HG03159 (cell line): ENCODE data around the gene TMEM132D.
"Not testable (repeated sequence)": the region's sequence is repeated elsewhere in the genome, so short reads cannot be mapped to it uniquely, and the experiment has no call there.

ENCODE experiments used
- ATAC-seq: cut with Tn5 transposase; IDR thresholded peaks from one replicate; pipeline ENCODE4 v1.9.1; 2021; ENCODE audit warnings: mild to moderate bottlenecking, moderate library complexity; ENCODE audit not compliant: unreplicated experiment

Gene TMEM132D

DNA sequence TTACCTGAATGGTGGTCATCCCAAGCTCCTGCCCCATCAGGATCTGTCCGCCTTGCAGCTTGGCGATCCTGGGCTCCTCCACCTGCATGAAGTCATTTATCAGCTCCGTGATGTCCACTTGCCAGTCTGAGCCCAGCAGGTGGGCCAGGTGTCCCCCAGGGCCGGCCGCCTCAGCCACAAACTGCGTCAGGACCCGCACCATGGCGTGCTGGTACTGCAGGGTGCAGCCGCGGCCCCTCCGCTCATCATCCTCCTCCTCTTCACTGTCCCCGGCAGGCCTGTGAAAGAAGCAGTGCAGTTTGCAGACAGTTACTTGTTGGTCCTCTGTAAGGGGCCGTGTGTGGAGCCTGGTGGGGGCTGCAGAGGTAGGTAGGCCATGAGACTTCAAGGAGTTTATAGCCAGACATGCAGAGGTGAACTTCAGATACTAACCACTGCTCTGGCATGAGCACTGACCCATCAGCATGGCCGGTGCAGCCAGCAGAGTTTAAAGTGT, 822.0 kb downstream of the TMEM132D start:
- ATAC-seq: no peak

DNA sequence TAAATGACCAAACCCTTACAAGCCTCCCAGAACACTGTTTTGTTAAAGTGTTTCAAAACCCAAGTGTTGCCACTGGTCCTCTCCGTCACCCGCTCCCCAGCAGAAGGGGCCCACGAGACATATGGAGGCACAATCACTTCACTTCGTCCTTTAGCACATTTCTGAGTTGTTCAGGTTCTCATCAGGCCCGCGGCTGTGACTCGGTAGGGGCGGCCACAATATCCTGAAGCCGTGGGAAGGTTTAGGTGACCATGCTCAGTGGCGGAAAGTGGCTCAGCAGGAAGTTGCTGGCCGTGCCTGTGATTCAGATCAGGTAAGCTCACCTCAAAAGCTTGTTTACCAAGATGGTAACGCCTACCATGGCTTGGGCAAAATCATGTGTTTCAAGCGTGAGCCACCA, 823.0 kb downstream of the TMEM132D start:
- no peak for ATAC-seq

DNA sequence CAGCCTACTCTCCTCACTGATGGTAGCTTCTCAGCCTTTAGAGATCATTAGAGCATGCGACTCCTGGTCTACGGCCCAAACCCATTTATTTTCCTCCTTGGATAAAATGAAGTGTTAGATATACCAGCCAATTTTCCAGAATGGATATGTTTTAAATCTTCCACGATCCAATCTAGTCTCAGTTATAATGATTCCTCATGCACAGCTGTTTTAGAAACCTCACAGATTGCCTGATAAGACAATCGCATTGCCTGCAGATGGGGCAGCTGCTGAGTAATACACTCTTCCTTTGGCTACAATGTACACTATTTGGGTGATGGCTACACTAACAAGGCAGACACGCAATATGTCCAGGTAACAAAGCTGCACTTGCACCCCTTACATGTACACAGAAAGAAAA, 823.4 kb downstream of the TMEM132D start:
- no peak for ATAC-seq

DNA sequence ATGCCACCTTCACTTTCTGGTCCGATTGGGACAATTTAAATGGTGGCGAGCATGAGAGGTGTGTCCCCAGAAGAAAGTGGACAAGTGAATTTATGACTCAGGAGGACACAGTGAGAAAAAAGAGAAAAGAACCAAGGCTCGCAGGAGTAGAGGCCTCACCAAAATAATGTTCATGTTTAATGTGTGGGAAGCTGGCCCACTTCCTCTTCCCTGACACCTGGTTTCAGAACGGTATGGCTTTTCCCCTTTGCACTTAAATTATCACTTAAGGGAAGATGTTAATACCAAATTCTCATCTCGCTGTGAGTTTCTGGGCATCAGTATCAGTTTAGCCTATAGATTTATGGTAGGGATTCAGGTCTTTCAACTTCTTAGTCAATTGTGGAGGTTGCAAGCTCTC, 824.1 kb downstream of the TMEM132D start:
- no peak for ATAC-seq

DNA sequence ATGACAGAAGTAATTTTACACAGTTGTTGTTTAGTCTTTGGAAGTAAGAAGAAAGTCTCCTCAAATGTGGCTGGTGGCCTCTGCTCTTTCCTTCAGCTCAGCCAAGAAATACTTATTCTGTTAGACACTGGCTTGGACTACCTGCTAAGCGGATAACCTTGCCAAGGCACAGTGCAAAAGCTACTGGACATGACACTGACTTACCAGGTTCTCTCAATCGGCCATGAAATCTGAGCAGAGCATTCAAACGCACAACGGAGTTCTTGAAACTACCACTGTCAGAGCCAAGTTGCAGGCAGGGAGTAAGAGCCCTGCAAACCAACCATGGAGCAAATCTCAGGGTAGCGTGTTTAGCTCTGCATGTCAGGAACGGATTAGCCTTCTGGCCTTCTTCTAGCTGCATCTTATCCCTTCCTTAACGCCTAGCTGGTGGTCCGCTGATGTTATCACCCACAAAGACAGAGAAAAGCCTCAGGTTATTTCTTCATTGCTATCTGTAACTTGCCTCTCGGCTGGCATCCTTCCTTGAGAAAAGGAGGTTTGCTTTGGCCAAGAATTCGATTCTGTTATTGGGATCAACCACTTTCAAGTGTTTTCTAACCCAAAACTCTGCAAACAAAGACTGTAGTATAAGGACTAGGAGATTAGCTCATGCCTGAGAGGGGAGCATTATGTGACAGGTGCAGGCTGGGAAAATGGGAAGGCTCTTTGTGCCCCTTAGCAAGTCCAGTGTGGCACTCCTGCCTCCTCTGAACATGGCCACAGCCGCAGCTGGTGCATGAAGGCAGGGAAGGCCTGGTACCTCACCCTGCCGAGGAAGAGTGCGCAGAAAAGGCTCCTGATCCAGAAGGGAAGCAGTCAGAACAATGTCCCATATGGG, 827.1 kb downstream of the TMEM132D start:
- no peak for ATAC-seq

DNA sequence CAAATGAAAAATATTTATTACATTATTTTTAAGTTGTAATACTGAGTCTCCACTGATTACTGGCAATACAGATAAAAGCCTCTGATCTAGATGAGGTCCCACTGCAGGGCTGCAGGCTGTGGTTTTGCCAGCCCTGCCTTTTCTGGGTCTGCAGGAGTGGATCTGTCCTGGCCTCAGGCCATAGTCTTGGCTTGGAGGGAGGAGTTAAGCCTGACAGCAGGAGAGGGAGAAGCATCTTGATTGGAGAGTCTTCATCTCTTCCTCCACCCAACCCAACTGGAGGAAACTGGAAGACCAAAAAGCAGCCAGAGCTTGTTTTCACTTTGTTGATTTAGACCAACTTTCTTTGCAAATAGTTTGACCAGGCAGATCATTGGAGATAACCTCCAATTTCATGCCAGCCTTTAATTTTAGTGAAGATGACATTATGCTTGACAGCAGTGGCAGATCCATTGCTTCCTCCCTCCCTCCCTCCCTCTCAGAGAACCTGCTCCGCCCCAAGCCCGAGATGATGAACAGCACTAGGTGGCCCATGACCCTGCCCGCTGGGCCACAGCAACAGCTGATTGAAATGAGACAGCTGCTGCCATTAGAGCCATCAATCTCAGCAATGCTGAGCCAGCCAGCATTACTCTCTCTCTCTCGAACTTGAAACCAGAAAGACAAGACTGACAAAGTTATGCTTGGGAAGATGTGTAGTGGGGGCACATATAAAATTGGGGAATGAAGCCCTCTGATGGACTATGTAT, 828.2 kb downstream of the TMEM132D start:
- ATAC-seq: no peak

DNA sequence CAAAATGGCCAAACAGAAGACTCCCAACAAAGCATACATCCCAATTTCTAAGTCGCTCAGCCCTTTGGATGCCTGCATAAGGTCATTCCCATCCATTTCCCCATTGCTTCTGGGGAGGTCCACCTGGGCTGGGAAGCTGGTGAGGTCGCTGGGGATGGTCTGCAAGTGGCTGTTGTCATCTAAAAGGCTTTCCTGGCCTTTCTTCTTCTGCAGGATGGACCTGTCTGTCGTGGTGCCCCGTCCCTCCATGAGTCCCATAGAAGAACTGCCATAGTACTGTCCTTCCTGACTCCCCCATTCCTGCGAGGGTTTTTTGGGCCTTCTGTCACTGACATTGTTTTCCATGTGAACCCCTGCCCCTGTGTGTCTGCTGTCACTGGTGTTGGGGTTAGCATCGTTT, 829.4 kb downstream of the TMEM132D start:
- ATAC-seq: no peak

DNA sequence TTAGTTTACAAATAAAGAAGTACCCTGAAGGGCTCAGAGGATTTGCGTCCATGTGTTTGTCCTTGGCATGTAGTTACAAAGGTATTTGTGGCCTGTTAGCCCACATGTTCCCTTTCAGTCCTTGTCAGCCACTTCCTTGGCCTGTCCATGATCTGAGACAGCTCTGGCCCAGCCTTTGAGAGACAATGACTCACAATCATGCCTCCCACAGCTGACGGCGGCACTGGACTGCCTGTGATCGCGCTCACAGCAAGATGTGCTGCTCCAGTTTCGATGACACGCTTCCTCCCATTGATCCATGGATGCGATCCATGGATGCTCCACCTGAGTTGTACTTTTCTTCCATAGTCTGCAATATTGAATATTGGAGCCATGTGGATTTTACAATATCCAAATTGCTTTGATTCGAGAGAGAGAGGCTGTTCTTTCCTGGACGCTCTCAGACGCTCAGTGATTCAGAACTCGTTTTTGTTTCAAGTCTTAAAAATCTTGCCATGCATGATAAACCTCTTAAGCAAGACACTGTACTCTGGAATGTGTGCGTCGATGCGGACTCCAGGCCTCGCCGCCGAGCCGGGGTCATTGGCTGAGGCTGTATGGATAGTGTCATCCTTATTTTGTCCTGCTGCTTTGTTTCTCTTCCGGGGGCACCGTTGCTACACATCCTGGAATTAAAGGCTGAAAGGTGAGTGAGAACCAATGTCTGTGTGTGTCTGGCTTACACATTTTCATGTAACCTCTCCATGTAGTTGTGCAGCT, 830.5 kb downstream of the TMEM132D start:
- ATAC-seq: no peak

DNA sequence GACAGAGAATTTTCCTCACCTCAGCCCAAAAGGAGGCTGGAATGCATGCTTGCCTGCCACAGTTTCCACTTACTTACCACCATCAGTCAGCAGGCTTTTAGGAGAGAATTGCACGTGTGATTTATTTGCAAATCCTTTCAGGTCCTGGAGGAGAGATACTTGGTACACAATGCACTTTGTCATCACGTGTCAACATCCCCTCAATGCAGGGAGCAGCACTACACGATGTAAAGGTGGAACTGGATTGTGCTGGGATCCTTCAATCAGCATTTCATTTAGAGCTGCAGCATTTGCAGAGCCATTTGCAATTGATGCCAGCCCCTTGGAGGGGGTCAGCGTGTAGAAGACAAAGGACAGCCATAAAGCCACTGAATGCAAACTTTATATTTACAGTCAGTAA, 832.5 kb downstream of the TMEM132D start:
- no peak for ATAC-seq

DNA sequence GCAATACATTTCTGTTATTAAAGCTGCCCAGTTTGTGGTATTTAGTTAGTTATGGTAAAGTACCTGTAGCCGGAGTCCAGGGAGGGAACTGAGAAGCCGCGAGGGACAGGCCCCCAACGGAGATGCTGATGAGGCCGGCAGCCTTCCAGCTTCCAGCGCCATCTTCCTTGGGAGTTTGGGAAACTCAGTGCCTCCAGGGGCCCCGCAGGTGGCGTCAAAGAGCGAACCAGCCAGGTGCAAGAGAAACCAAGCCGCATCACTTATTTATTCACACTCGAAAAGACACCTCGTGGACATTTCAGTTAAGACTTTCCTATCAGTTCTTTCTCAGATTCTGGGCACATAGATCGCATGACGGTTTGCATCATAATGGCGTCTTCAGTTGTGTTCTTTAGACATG, 833.9 kb downstream of the TMEM132D start:
- ATAC-seq: no peak

DNA sequence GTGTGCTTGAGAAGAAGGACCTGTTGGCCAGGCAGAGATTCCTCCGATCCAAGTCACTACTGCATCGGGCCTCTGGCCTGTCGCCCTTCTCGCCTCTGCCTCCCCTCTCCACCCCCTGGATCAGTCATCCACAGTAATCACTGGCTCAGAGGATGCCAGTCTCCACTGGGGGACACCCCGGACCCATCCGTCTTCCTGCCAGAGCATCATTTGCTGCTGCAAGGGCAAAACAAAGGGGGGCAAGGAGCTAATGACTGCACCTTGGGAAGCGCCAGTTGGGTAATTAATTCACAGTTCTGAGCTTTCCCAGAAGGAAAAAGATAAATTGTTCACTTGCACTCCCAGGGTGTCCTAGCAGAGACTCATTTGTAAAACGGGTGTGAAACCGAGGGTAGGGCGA, 835.1 kb downstream of the TMEM132D start:
- ATAC-seq: no peak

DNA sequence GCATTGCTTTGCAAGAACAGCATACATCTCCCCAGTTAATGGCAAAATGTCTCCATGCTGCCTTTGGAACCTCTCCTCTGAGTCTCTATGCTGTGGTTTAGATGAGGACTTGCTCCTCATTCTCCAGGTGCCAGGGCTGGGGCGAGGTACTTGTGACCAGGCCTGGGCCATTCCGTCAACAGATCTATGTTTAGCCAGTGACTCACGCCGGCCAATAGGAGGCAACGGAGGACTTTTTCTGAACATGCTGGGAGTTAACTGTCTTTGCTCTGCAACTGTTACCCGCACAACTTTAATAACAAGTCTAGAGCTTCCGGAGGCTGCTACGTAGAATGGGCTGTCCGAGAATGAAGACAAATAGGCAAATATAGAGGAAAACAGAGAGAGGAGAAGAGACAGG, 836.3 kb downstream of the TMEM132D start:
- ATAC-seq: no peak

DNA sequence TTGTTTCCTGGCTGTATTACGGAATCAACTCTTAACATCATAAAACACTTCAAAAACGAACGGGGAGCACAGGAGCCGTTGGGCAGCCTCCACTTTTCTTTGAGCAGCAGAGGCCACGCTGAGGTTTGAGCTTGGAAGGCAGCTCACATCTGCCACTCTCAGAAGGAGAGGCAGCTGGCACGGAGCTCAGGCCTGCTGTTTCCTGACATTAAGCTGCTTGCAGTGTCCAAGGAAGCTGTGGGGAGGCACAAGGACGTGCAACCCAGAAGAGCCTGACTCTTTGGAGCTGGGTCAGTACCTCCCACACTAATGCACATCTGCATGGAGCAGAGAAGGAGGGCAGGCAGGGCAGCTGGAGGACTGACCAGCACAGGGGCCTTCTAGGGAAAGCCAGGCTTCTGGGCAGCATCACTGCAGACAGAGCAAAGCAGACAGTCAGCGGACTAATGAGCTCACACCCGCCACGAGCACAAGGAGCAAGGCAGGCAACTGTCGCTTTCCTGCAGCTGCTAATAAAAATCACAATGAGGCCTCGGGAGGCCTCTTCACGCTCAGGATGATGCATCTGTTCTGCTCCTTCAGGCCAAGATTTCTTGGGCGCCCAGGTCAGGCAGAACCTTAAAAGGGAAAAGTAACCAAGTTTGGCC, 839.5 kb downstream of the TMEM132D start:
- no peak for ATAC-seq

DNA sequence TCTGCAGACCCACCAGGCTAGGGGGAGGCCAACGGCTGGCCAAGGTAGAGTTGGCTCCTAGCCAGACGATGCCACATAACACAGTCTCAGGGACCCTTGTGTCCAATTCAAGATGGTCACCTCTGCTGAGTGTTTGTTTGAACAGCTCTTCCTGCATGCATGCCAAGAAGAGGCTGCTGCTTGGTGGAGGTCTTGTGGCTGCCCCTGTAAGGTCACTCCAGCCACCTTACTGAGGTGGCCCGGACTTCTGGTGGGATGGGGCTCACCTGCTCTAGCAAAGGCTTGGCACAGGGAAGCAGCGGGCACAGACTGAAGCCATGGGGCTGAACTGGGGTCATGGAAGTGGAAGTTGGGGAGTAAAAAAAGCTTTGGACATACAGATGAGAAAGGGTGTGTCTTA, 840.2 kb downstream of the TMEM132D start:
- ATAC-seq: no peak

DNA sequence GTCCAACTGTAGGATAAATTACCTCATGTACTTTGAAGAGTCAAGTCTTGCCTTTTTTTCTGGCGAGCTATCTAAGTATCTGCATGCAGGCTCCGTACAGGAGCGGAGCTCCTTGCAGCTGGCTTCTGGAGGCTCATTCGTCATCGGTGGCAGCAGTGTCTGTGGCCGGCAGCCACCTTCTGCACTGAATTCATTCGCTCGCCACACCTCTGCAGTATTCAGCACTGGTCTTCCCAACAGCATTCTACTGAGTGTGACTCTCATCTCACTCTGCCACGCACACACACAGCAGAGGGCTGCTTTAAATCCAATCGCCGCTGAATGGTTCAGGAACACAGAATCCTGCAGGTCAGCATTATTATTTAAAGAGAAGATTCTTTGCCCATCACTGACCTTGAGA, 850.6 kb downstream of the TMEM132D start:
- no peak for ATAC-seq

DNA sequence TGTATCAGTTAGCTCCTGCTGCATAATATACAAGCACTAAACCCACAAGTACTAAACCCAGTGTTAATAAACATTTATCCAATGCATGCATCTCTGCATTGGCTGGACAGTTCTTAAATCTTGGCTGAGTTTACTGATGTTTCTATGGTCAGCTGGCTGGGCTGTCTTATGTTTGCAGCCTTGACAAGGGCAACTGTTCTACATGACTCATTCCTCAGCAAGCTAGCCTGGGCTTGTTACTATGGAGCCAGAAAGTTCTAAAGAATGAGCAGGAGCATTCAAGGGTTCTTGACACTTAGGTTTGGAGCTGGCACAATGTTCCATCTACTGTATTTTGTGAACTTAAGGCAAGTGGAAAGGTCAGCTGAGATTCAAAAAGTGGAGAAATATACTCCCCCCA, 851.5 kb downstream of the TMEM132D start:
- ATAC-seq: no peak

DNA sequence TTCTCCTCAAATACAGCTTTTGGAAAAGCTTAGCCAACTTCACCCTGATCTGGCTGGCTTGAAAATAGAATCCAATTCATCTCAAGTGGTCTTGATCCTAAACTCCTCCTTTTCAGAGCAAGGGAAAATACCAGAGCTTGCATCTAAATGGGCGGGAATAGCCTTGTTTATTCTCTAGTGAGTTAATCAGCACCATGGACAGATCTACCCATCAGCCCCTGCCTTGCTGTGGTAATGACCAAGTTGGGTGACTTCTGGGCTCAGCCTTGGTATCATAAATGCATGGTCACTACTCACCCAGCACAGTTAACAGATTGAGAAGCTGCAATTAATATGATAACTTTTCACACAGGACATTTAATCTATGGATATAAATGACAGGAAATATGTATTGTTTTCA, 853.9 kb downstream of the TMEM132D start:
- no peak for ATAC-seq

DNA sequence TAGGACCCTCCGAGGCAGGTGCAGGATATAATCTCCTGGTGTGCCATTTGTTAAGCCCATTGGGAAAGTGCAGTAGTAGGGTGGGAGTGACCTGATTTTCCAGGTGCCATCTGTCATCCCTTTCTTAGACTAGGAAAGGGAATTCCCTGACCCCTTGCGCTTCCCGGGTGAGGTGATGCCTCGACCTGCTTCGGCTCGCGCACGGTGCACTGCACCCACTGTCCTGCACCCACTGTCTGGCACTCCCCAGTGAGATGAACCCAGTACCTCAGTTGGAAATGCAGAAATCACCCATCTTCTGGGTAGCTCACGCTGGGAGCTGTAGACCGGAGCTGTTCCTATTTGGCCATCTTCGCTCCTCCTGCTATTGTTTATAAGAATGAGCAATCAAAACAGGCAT, 860.5 kb downstream of the TMEM132D start:
- ATAC-seq: not testable (repeated sequence)

DNA sequence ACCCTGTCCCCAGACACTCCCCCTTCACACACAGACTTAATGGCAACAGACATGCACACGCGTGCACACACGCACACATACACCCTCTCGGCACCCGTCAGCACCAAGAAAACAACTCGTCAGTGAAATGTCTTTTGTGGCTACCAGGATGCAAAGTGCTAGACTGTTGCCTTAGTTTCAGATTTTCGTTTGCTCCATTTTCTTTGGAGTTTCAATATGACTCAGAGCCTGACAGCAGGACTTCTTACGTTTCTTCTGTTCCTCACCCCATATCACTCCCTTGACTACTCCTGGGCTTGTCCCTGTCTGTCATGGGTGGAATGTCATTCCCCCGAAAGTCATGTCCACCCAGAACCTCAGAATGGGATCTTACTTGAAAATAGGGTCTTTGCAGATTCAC, 867.7 kb downstream of the TMEM132D start:
- no peak for ATAC-seq

DNA sequence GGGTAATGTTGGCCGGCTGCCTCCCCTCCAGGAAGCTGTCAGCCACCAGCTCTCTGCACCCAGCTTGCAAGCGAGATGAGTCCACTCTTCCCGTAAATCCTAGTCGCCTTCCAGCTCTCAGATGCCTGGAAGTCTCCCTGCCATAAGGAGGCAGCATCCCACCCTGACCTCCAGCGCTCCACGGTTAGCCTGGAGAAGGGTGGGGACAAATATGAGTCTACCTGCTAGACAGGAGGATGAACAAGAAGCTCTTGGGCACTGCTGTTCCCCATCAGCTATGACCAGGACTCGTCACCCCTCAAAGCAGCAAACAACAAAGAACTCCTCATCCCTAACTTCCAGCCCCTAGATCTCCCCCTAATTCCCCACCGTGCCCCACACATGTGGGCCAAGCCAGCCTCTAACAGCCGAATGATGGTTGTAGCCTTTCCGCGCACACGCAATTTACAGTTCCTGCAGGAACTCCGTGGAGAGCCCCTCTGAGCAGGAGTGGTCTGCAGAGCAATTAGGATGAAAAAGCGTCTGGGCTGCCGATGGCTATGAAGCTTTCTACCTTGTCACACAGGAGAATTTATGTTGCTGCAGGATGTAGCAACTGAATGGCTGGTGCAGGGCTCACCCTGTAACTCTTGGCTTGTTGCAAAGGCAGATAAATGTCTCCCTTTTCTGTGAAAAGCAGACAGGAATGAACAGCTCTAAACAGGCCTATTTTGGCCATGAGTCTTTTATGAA, 869.1 kb downstream of the TMEM132D start:
- no peak for ATAC-seq
